K562 (cell line): ENCODE measurements around the gene PTK6.

Source experiments
- EZH2 ChIP-seq: IDR thresholded peaks from 2 replicates; pipeline ENCODE4 v1.6.1; 2012; ENCODE audit warnings: low read depth, mild to moderate bottlenecking, inconsistent platforms, low read length, borderline replicate concordance
- FOXO4 ChIP-seq: fragments of 450-650 bp; formaldehyde crosslinking; IDR thresholded peaks from 2 replicates; pipeline ENCODE4 v1.4.0; 2020; ENCODE audit warnings: mild to moderate bottlenecking, moderate library complexity
- MCM3 ChIP-seq: fragments of 450-650 bp; IDR thresholded peaks from 2 replicates; pipeline ENCODE4 v1.6.1; 2016
- TAF9B ChIP-seq: fragments of 450-650 bp; IDR thresholded peaks from 2 replicates; pipeline ENCODE4 v1.6.1; 2018; ENCODE audit warnings: mild to moderate bottlenecking; ENCODE audit not compliant: partially characterized antibody
- U2AF1 ChIP-seq: fragments of 200-400 bp; formaldehyde crosslinking; optimal IDR thresholded peaks from 2 replicates; pipeline ENCODE3; 2017; ENCODE audit warnings: mild to moderate bottlenecking, low read depth, low read length, moderate library complexity
- TF ChIP-seq, protein P1 (sequence below): sonication (generic); formaldehyde crosslinking; IDR thresholded peaks from 2 replicates; pipeline ENCODE4 v1.8.1; 2023; ENCODE audit warnings: mild to moderate bottlenecking, missing genetic modification reagents

GRCh38 chr20:63525971-63526370, 11.2 kb downstream of the PTK6 start:
- TF ChIP-seq TAF9B, result no peak
- no peak for TF ChIP-seq EZH2
- TF ChIP-seq U2AF1, result no peak
- TF ChIP-seq MCM3, result no peak
- no peak for TF ChIP-seq FOXO4
- TF ChIP-seq, protein P1, sequence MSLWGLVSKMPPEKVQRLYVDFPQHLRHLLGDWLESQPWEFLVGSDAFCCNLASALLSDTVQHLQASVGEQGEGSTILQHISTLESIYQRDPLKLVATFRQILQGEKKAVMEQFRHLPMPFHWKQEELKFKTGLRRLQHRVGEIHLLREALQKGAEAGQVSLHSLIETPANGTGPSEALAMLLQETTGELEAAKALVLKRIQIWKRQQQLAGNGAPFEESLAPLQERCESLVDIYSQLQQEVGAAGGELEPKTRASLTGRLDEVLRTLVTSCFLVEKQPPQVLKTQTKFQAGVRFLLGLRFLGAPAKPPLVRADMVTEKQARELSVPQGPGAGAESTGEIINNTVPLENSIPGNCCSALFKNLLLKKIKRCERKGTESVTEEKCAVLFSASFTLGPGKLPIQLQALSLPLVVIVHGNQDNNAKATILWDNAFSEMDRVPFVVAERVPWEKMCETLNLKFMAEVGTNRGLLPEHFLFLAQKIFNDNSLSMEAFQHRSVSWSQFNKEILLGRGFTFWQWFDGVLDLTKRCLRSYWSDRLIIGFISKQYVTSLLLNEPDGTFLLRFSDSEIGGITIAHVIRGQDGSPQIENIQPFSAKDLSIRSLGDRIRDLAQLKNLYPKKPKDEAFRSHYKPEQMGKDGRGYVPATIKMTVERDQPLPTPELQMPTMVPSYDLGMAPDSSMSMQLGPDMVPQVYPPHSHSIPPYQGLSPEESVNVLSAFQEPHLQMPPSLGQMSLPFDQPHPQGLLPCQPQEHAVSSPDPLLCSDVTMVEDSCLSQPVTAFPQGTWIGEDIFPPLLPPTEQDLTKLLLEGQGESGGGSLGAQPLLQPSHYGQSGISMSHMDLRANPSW (CRISPR knock-in tag), result no peak
